ENCODE data around the gene BICRA.
"Not testable (repeated sequence)": the region's sequence is repeated elsewhere in the genome, so short reads cannot be mapped to it uniquely, and the experiment has no call there.

BICRA gene

GRCh38 chr19:47704656-47705055 lies 95.7 kb downstream of the BICRA start:
- in situ Hi-C loops (cut with HindIII; ENCODE audit: low sequenced_read_pairs) = no loop called here
- DNase-seq (ENCODE audit: low read depth, low spot score) = no peak
- TF ChIP-seq, protein P1, sequence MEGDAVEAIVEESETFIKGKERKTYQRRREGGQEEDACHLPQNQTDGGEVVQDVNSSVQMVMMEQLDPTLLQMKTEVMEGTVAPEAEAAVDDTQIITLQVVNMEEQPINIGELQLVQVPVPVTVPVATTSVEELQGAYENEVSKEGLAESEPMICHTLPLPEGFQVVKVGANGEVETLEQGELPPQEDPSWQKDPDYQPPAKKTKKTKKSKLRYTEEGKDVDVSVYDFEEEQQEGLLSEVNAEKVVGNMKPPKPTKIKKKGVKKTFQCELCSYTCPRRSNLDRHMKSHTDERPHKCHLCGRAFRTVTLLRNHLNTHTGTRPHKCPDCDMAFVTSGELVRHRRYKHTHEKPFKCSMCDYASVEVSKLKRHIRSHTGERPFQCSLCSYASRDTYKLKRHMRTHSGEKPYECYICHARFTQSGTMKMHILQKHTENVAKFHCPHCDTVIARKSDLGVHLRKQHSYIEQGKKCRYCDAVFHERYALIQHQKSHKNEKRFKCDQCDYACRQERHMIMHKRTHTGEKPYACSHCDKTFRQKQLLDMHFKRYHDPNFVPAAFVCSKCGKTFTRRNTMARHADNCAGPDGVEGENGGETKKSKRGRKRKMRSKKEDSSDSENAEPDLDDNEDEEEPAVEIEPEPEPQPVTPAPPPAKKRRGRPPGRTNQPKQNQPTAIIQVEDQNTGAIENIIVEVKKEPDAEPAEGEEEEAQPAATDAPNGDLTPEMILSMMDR (IDR thresholded peaks at IDR 0.05; ENCODE audit: low read depth, low read length) = no peak
- H3K4me3 ChIP-seq (ENCODE audit: low read depth, low read length) = no peak overlapping the region

- TF ChIP-seq, protein P1 (IDR thresholded peaks at IDR 0.05; ENCODE audit: low read depth, low read length) = peak; percentile 91
- no peak overlapping the region for H3K4me3 ChIP-seq (ENCODE audit: low read depth, low read length)
- peak; percentile 66 for DNase-seq (ENCODE audit: low read depth, low spot score)
- in situ Hi-C loops (cut with HindIII; ENCODE audit: low sequenced_read_pairs) = no loop called here
These were observed 98.4 kb downstream of the BICRA start for GRCh38 chr19:47707135-47707925.

GRCh38 chr19:47711652-47712242 lies 102.8 kb downstream of the BICRA start:
- DNase-seq (ENCODE audit: low read depth, low spot score) = no peak
- H3K4me3 ChIP-seq (ENCODE audit: low read depth, low read length) = no peak overlapping the region
- TF ChIP-seq, protein P1 (IDR thresholded peaks at IDR 0.05; ENCODE audit: low read depth, low read length) = no peak
- in situ Hi-C loops (cut with HindIII; ENCODE audit: low sequenced_read_pairs) = no loop called here

DNA sequence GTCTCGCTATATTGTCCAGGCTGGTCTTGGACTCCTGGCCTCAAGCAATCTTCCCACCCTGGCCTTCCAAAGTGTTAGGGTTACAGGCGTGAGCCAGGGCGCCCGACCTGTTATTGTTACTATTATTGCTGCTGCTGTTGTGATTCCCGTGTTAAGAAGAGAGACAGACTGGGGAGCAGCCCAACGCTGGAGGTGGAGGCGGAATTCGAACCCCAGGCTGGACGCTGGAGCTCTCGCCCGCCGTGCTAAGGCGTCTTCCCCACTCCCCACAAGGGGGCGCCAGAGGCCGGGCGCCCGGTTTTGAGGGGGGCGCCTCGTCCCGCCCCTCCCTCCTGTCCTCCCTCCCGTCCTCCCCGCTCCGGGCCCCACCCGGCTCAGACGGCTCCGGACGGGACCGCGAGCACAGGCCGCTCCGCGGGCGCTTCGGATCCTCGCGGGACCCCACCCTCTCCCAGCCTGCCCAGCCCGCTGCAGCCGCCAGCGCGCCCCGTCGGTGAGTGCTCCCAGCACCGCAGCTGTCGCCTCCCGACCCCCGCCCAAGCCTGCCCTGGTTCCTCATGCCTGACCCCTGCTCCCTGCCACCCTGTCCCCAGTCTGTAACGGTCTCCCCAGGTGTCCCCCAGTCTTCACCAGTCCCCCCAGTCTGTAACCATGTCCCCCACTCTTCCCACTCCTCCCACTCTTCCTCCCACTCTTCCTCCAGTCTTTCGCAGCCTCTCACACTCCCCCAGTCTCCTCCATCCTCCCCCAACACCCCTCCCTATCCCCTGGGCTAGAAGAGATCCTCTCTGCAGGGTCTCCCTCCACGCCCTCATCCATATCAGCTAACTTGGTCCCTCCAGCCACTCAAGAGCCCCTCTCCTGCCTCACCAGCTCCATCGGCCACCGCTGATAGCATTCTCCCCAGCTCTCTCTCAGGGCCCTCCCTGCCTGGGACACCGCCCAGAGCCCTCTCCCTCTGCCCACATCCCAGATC lies 104.4 kb downstream of the BICRA start, which contains the start of gene EHD2:
EHD2 (plus strand) TSS at position 377 of the 976 bp plus-strand sequence. CDS start 3,191 bp downstream, outside the sequence.
- peak within 1 kb of the TSS; percentile 78 for H3K4me3 ChIP-seq (ENCODE audit: low read depth, low read length)
- TF ChIP-seq, protein P1 (IDR thresholded peaks at IDR 0.05; ENCODE audit: low read depth, low read length) = peak; percentile 90
- DNase-seq (ENCODE audit: low read depth, low spot score) = peak; percentile 80
- in situ Hi-C loops (cut with HindIII; ENCODE audit: low sequenced_read_pairs) = no loop called here

DNA sequence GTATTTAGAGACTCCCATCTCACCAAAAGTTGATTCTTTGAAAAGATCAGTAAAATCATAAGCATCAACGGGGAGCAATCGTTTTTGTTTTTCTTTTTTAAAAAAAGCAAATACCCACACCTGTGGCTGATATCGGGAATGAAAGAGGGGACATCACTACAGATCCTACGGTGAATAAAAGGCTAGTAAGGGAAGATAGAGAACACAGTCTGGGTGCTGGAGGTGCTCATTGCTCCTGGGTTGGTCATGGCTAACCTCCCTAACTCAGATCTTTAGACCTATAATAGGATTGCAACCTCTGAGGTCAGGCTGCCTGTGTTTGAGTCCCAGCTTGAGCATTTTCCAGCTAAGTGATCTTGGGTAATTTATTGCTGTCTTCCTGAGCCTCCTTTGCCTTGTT lies 105.4 kb downstream of the BICRA start:
- H3K4me3 ChIP-seq (ENCODE audit: low read depth, low read length) = peak overlapping the region; percentile 78
- no peak for DNase-seq (ENCODE audit: low read depth, low spot score)
- in situ Hi-C loops (cut with HindIII; ENCODE audit: low sequenced_read_pairs) = no loop called here

DNA sequence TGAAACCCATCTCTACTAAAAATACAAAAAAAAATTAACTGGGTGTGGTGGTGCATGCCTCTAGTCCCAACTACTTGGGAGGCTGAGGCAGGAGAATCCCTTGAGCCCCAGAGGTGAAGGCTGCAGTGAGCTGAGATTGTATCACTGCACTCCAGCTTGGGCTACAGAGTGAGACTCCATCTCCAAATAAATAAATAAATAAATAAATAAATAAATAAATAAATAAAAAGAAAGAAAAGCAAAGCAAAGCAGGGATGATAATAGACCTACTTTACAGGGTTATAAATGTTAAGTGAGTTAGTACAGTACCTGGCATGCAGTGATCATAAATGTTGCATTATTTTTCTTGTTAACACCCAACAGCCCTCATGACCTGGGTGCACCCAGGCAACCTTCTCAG lies 105.9 kb downstream of the BICRA start:
- in situ Hi-C loops (cut with HindIII; ENCODE audit: low sequenced_read_pairs); H3K4me3 ChIP-seq (ENCODE audit: low read depth, low read length); DNase-seq (ENCODE audit: low read depth, low spot score): not testable (repeated sequence)

More for the DNA sequence above, 105.4 kb downstream of the BICRA start:
- TF ChIP-seq, protein P1 (IDR thresholded peaks at IDR 0.05; ENCODE audit: low read depth, low read length) = no peak

All from astrocyte of the spinal cord (primary cell).